ENCODE measurements around the gene RPL22.

DNA sequence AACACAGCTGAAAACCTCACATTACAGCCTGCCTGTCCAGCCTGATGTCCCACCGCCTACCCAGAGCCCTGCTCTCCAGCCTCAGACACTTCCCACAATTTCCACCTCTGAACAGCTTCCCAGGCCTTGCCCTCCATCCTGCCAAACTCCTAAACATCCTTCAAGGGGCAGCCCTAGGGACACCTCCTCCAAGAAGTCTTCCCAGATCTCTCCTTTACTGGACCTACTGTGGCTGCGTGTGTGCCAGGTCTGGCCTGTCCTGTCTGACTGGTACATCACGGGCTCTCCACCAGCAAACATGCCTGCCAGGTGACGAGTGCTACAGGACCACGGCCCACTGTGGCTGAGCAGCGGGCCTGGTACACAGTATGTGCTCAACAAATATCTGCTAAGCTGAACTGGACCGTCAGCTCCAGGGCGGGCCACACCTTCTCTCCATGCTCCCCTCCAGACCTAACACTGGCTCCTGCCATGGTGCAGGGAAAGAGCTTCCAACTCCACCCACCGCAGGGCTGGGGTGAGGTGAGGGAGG lies 48.0 kb downstream of the RPL22 start:
- TF ChIP-seq TAF1 (IDR thresholded peaks at IDR 0.05; ENCODE audit: borderline replicate concordance, insufficient read depth, low read length) (no peak), POLR2AphosphoS5 (IDR thresholded peaks at IDR 0.05; ENCODE audit: low read depth, low read length) (no peak), REST (IDR thresholded peaks at IDR 0.05; ENCODE audit: insufficient read depth in 1 of 2, low read depth in 2 of 2, low read length in 2 of 2) (no peak), SIN3A (IDR thresholded peaks at IDR 0.05; ENCODE audit: borderline replicate concordance, insufficient read depth, low read length) (no peak)

Data from PFSK-1 (cell line).